Gastroesophageal sphincter (tissue), 4 donors: ENCODE data around the gene UBE2V1. TPM values are rescaled to one million over a fixed set of nuclear protein-coding genes. Genes with fewer than 3 reads are reported as not detected.
"Not testable (repeated sequence)": the region's sequence is repeated elsewhere in the genome, so short reads cannot be mapped to it uniquely, and the experiment has no call there.

Experiments used
- ATAC-seq: fragments of 150-250 bp; one replicate; pipeline ENCODE4 v1.9.1; 2016; ENCODE audit warnings: mild to moderate bottlenecking, moderate library complexity
- H3K27ac ChIP-seq, 4 donors: fragments of 200-600 bp; sonication (generic) in 3 of 4; 1 replicate in 3 of 4; 2 replicates in 1 of 4; pipeline ENCODE4 v1.5.1; 2016 to 2019
- H3K27me3 ChIP-seq: fragments of 200-600 bp; sonication (generic); one replicate; pipeline ENCODE4 v1.5.1; 2019
- H3K36me3 ChIP-seq, 2 donors: fragments of 200-600 bp; sonication (generic); one replicate each; pipeline ENCODE4 v1.5.1; 2019; ENCODE audit warnings: control low read depth in 1 of 2
- H3K4me1 ChIP-seq, 3 donors: fragments of 200-600 bp; sonication (generic); 1 replicate in 2 of 3; 2 replicates in 1 of 3; pipeline ENCODE4 v1.5.1; 2016 to 2019; ENCODE audit warnings: control low read depth in 2 of 3
- H3K4me3 ChIP-seq, 2 donors: fragments of 200-600 bp; sonication (generic); one replicate each; pipeline ENCODE4 v1.5.1; 2019; ENCODE audit warnings: mild to moderate bottlenecking in 1 of 2, moderate library complexity in 1 of 2
- H3K9me3 ChIP-seq, 3 donors: fragments of 200-600 bp; sonication (generic); one replicate each; pipeline ENCODE4 v1.5.1; 2017 to 2019; ENCODE audit warnings: control low read depth in 2 of 3
- CTCF ChIP-seq, 4 experiments: fragments of 200-600 bp in 2 of 4; fragments of 450-650 bp in 2 of 4; sonication (generic) in 1 of 4; IDR thresholded peaks; one replicate each; pipeline ENCODE4 v1.5.1; 2017 to 2019; ENCODE audit warnings: antibody characterized with exemption in 4 of 4, mild to moderate bottlenecking in 2 of 4, moderate library complexity in 2 of 4
- EP300 ChIP-seq: sonication (generic); formaldehyde crosslinking; IDR thresholded peaks from one replicate; pipeline ENCODE4 v1.6.1; 2017; ENCODE audit warnings: antibody characterized with exemption, mild to moderate bottlenecking
- POLR2A ChIP-seq, 2 donors: fragments of 450-650 bp; IDR thresholded peaks; one replicate each; pipeline ENCODE4 v1.6.1; 2017; ENCODE audit warnings: antibody characterized with exemption in 2 of 2, mild to moderate bottlenecking in 2 of 2, moderate library complexity in 1 of 2
- POLR2AphosphoS5 ChIP-seq: sonication (generic); formaldehyde crosslinking; IDR thresholded peaks from one replicate; pipeline ENCODE4 v1.6.1; 2017; ENCODE audit warnings: antibody characterized with exemption
- WGBS, 2 donors: methylation state at CpG; one replicate each; pipeline ENCODE4 v1.1.5; 2018; ENCODE audit warnings: low coverage in 1 of 2; 5-methylcytosine and 5-hydroxymethylcytosine counted together
- total RNA-seq, 4 donors: library from RNA; depleted of rRNA; stranded (reverse); fragments of >200 nt; gene quantifications; one replicate each; pipeline ENCODE4 v1.1.0, GENCODE V29; 2016

UBE2V1 gene
- total RNA-seq, 4 donors from 2014 or later = 69.3 to 110 (median 87.9) TPM

- H3K4me1 ChIP-seq = peaks cover 0 to 90% (median 4%) of the 10 kb centered on the region in 3 donors
- ATAC-seq = no peak
- H3K27ac ChIP-seq = peak overlapping the region in 1 of 4 donors; percentile 28
- no peaks in the 10 kb centered on the region for H3K27me3 ChIP-seq
- H3K4me3 ChIP-seq = no peak overlapping the region
- 81 to 83% methylated on average over 2 of the region's 6 CpGs for WGBS, 2 donors
- no peaks in the 10 kb centered on the region for H3K9me3 ChIP-seq
- peaks cover 0 to 46% of the 10 kb centered on the region in 2 donors for H3K36me3 ChIP-seq
- TF ChIP-seq POLR2AphosphoS5 = no peak
- TF ChIP-seq EP300 = no peak
- TF ChIP-seq POLR2A (IDR thresholded peaks at IDR 0.05) = no peak
- TF ChIP-seq CTCF (IDR thresholded peaks at IDR 0.05) = no peak
Observed at GRCh38 chr20:50141018-50141675, 28.2 kb upstream of the UBE2V1 start.

- no peak overlapping the region for H3K4me3 ChIP-seq
- WGBS, 2 donors = 78 to 94% methylated on average over 3 to 9 of the region's 11 CpGs
- peak overlapping the region in 1 of 4 donors; percentile 73 for H3K27ac ChIP-seq
- peaks cover 0 to 46% of the 10 kb centered on the region in 2 donors for H3K36me3 ChIP-seq
- no peak for ATAC-seq
- no peak for TF ChIP-seq POLR2A (IDR thresholded peaks at IDR 0.05)
- no peak for TF ChIP-seq CTCF (IDR thresholded peaks at IDR 0.05)
- no peak for TF ChIP-seq EP300
- TF ChIP-seq POLR2AphosphoS5 = no peak
- peaks cover 0 to 83% (median 4%) of the 10 kb centered on the region in 3 donors for H3K4me1 ChIP-seq
- no peaks in the 10 kb centered on the region for H3K27me3 ChIP-seq
- H3K9me3 ChIP-seq = no peaks in the 10 kb centered on the region
Observed at GRCh38 chr20:50140339-50140859, 27.4 kb upstream of the UBE2V1 start.

DNA sequence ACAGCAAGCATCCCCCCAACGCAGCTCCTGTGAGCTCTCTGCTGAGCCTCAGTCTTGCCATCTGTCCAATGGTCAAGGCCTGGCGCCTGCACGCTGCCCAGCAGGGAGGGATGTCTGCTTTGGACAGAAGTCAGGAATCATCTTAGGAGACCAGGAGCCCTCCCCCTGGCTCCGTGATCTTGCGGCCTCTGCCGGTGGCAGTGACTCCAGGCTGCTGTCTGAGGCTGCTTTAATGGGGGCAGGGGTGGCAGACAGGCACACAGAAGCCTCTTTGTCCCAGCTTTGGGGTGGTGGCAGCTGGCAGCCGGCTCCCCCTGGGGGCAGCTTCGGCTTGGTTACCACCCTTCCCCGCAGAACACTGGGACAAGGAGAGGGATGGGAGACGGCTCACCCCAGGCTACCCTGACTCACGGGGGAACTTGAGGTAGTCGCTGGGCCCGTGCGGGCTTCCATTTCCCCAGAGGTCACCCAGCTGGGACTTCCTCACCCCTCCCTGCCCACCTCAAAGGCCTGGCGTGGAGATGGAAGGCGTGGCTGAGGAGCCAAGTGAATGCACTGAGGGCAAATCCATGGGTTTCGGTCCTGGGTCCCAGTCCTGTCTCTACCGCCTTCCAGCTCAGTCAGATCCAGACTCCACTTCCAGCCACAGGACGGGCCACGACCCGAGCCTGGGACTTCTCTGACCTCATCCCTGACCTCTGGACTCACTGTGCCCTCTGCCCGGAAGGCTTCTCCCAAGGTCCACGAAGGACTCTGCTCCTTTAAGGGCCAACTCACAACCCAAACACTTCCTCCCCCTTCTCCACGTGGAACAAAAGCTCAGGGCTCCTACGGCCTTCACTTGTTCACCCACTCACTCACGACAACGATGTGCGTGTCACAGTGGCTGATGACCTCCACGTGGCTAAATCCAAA is 25.8 kb upstream of the UBE2V1 start:
- H3K36me3 ChIP-seq = peaks cover 0 to 61% of the 10 kb centered on the region in 2 donors
- ATAC-seq = peak; percentile 57
- 47 to 61% methylated on average over 9 to 11 of the region's 29 CpGs for WGBS, 2 donors
- no peak for TF ChIP-seq POLR2A (IDR thresholded peaks at IDR 0.05)
- no peak for TF ChIP-seq EP300
- TF ChIP-seq CTCF (IDR thresholded peaks at IDR 0.05) = peak in 1 of 4 experiments; percentile 35
- no peak for TF ChIP-seq POLR2AphosphoS5
- no peaks in the 10 kb centered on the region for H3K27me3 ChIP-seq
- no peak overlapping the region for H3K4me3 ChIP-seq
- H3K4me1 ChIP-seq = peaks cover 0 to 72% (median 0%) of the 10 kb centered on the region in 3 donors
- H3K9me3 ChIP-seq = no peaks in the 10 kb centered on the region
- H3K27ac ChIP-seq = peak overlapping the region in 3 of 4 donors; percentile 69 to 73 (median 72)

DNA sequence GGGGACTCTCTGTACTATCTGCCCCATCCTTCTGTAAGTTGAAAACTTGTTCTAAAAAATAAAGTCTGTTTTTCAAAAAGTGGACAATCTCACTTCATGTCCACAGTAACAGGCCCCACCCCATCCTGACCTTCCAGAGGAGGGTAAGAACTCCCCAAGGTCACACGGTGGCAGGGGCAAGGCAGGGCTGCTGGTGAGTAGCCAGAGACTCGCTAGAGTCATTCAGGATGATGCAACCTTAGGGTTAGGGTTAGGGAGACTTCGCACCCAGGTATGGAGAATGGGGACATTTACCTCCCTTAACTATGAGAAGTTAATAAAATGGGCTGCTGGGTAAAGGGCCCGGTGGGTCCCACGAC is 25.1 kb upstream of the UBE2V1 start:
- TF ChIP-seq CTCF (IDR thresholded peaks at IDR 0.05) = no peak
- no peak for TF ChIP-seq POLR2AphosphoS5
- no peak for TF ChIP-seq POLR2A (IDR thresholded peaks at IDR 0.05)
- no peak for TF ChIP-seq EP300
- H3K27me3 ChIP-seq = no peaks in the 10 kb centered on the region
- peaks cover 0 to 73% (median 3%) of the 10 kb centered on the region in 3 donors for H3K4me1 ChIP-seq
- ATAC-seq = no peak
- H3K36me3 ChIP-seq = peaks cover 0 to 57% of the 10 kb centered on the region in 2 donors
- no peak overlapping the region for H3K4me3 ChIP-seq
- peak overlapping the region in 3 of 4 donors; percentile 69 to 73 (median 72) for H3K27ac ChIP-seq
- H3K9me3 ChIP-seq = no peaks in the 10 kb centered on the region
- WGBS, 2 donors = 100% methylated on average over 1 of the region's 5 CpGs; no CpG with 5 or more reads in 1 of the 2 donors

DNA sequence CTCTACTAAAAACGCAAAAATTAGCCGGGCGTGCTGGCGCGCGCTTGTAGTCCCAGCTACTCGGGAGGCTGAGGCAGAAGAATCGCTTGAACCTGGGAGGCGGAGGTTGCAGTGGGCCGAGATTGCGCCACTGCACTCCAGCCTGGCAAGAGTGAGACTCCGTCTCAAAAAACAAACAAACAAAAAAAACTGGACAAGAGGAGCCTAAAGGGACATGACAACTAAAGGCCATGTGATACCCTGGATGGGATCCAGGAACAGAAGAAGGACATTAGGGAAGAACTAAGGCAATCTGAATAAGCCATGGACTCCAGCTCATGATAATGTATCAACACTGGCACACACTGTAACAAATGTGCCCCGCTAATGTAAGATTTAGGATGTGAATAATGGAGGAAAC is 24.8 kb upstream of the UBE2V1 start:
- not testable (repeated sequence) for H3K27me3 ChIP-seq, H3K4me3 ChIP-seq, H3K9me3 ChIP-seq
- peaks cover 0 to 73% (median 5%) of the 10 kb centered on the region in 3 donors for H3K4me1 ChIP-seq
- ATAC-seq = peak; percentile 31
- peak overlapping the region in 3 of 4 donors; percentile 69 to 73 (median 72) for H3K27ac ChIP-seq
- peaks cover 0 to 57% of the 10 kb centered on the region in 2 donors for H3K36me3 ChIP-seq
- 81 to 91% methylated on average over 7 to 11 of the region's 13 CpGs for WGBS, 2 donors
